Endothelial cell of umbilical vein (primary cell): ENCODE measurements around the gene PGF. TPM values are rescaled to one million over a fixed set of nuclear protein-coding genes. Genes with fewer than 3 reads are reported as not detected.
A peak's percentile ranks its signal among the peaks of the same experiment; 100 is the strongest.

Source experiments
- BruUV-seq: library from RNA; stranded (reverse); fragments of 400-500 nt; replicated peaks from 2 replicates; lab custom pipeline; 2021; lab: Mats Ljungman, UMichigan
- CTCF ChIA-PET: fragments of 300-600, 350-600 bp; sonication (Branson Sonifier 250); formaldehyde crosslinking; loops from one replicate; lab custom pipeline; 2021; ENCODE audit warnings: antibody characterized with exemption, inconsistent platforms; lab: Charles Lee
- POLR2A ChIA-PET: fragments of 300-600, 350-600 bp; sonication (Branson Sonifier 250); formaldehyde crosslinking; loops from one replicate; lab custom pipeline; 2021; ENCODE audit warnings: antibody characterized with exemption, inconsistent platforms; lab: Charles Lee
- DNase-seq: peaks from one replicate; pipeline ENCODE4 v3.0.0-alpha.2; 2011; ENCODE audit warnings: low read depth, low spot score
- FAIRE-seq: peaks from 2 replicates; lab custom pipeline; 2011; peaks lifted over from hg19 to GRCh38; lab: Jason Lieb, UNC
- H2AFZ ChIP-seq: 2 replicates; pipeline ENCODE4 v1.6.0; 2012; ENCODE audit warnings: low read depth, low read length, control low read depth, inconsistent platforms
- H3K27ac ChIP-seq: 2 replicates; pipeline ENCODE4 v1.5.1; 2011; ENCODE audit warnings: low read depth, mild to moderate bottlenecking, control low read depth, low read length, moderate library complexity; ENCODE audit not compliant: insufficient read depth
- H3K27me3 ChIP-seq, 2 experiments: 2 replicates each; pipeline versions ENCODE4 v1.6.0 to v1.6.1; 2011; ENCODE audit warnings: low read length in 2 of 2, mixed read lengths in 1 of 2; ENCODE audit not compliant: control insufficient read depth in 2 of 2, insufficient read depth in 2 of 2
- H3K36me3 ChIP-seq, 2 experiments: 2 replicates in 1 of 2; 3 replicates in 1 of 2; pipeline ENCODE4 v1.5.1; 2011; ENCODE audit warnings: low read length in 2 of 2, mild to moderate bottlenecking in 1 of 2, moderate library complexity in 1 of 2; ENCODE audit not compliant: control insufficient read depth in 2 of 2, insufficient read depth in 2 of 2; ENCODE audit errors: extremely low read depth in 1 of 2
- H3K4me1 ChIP-seq: 3 replicates; pipeline ENCODE4 v1.5.1; 2011; ENCODE audit warnings: mild to moderate bottlenecking, low read length; ENCODE audit not compliant: control insufficient read depth, insufficient read depth; ENCODE audit errors: extremely low read depth
- H3K4me2 ChIP-seq: 2 replicates; pipeline ENCODE4 v1.6.1; 2011; ENCODE audit warnings: low read length, control low read depth, mixed read lengths; ENCODE audit not compliant: insufficient read depth
- H3K4me3 ChIP-seq, 3 experiments: fragments of 200-600 bp in 1 of 3; sonication (generic), shearing (Covaris generic) in 1 of 3; replicated peaks in 1 of 3; 2 replicates each; pipeline ENCODE4 v1.5.1; 2011 to 2016; ENCODE audit warnings: control low read depth in 3 of 3, low read length in 3 of 3, mild to moderate bottlenecking in 2 of 3, inconsistent platforms in 1 of 3, low read depth in 1 of 3, moderate library complexity in 1 of 3; ENCODE audit not compliant: insufficient read depth in 1 of 3
- H3K79me2 ChIP-seq: 2 replicates; pipeline ENCODE4 v1.6.0; 2012; ENCODE audit warnings: low read length, inconsistent platforms; ENCODE audit not compliant: control insufficient read depth, insufficient read depth
- H3K9ac ChIP-seq: replicated peaks from 2 replicates; pipeline ENCODE3; 2011; ENCODE audit warnings: low read length, control low read depth; ENCODE audit not compliant: insufficient read depth; ENCODE audit errors: extremely low read depth
- H3K9me1 ChIP-seq: replicated peaks from 3 replicates; pipeline ENCODE4 v1.6.0; 2011; ENCODE audit warnings: mild to moderate bottlenecking, low read length; ENCODE audit not compliant: control insufficient read depth, insufficient read depth; ENCODE audit errors: extremely low read depth
- H3K9me3 ChIP-seq: replicated peaks from 2 replicates; pipeline ENCODE4 v1.5.1; 2012; ENCODE audit warnings: low read length, inconsistent platforms; ENCODE audit not compliant: control insufficient read depth, insufficient read depth
- H4K20me1 ChIP-seq: replicated peaks from 2 replicates; pipeline ENCODE3; 2011; ENCODE audit warnings: mild to moderate bottlenecking, low read length; ENCODE audit not compliant: control insufficient read depth, insufficient read depth; ENCODE audit errors: extremely low read depth
- CTCF ChIP-seq, 2 donors: IDR thresholded peaks; 1 replicate in 1 of 2; 2 replicates in 1 of 2; pipeline ENCODE4 v1.5.1; 2011; ENCODE audit warnings: low read length in 2 of 2, mild to moderate bottlenecking in 2 of 2, moderate library complexity in 2 of 2, control low read depth in 1 of 2, inconsistent platforms in 1 of 2, low read depth in 1 of 2; ENCODE audit not compliant: insufficient read depth in 1 of 2; ENCODE audit errors: extremely low read depth in 1 of 2
- EZH2 ChIP-seq: IDR thresholded peaks from 2 replicates; pipeline ENCODE4 v1.6.1; 2012; ENCODE audit warnings: borderline replicate concordance, low read depth, mild to moderate bottlenecking, moderate library complexity, low read length, inconsistent platforms; ENCODE audit not compliant: severe bottlenecking
- FOS ChIP-seq: IDR thresholded peaks from 2 replicates; pipeline ENCODE4 v1.6.1; 2011; ENCODE audit warnings: mild to moderate bottlenecking, low read length, moderate library complexity, borderline replicate concordance; ENCODE audit not compliant: insufficient read depth
- GATA2 ChIP-seq: IDR thresholded peaks from 2 replicates; pipeline ENCODE4 v1.7.0; 2011; ENCODE audit warnings: low read depth, mild to moderate bottlenecking, moderate library complexity, mixed read lengths, low read length; ENCODE audit not compliant: insufficient read length, insufficient read depth
- JUN ChIP-seq: IDR thresholded peaks from 2 replicates; pipeline ENCODE4 v1.6.1; 2011; ENCODE audit warnings: borderline replicate concordance, low read depth; ENCODE audit not compliant: insufficient read length, insufficient read depth
- MAX ChIP-seq: IDR thresholded peaks from 2 replicates; pipeline ENCODE4 v1.6.1; 2011; ENCODE audit not compliant: insufficient read depth, insufficient read length
- MYC ChIP-seq: IDR thresholded peaks from one replicate; pipeline ENCODE4 v1.6.1; 2011; ENCODE audit warnings: mild to moderate bottlenecking, low read depth, low read length
- POLR2A ChIP-seq: IDR thresholded peaks from 2 replicates; pipeline ENCODE4 v1.6.1; 2012; ENCODE audit warnings: low read depth, mild to moderate bottlenecking, control low read depth, low read length
- POLR2AphosphoS5 ChIP-seq: IDR thresholded peaks from 2 replicates; pipeline ENCODE4 v1.6.1; 2012; ENCODE audit warnings: low read depth, mild to moderate bottlenecking, control low read depth, low read length, moderate library complexity; ENCODE audit not compliant: insufficient read depth
- dilution Hi-C: fragments of 300-500 bp; cut with MboI; formaldehyde crosslinking; loops from one replicate; pipeline ENCODE4 v1.15.0; 2019; ENCODE audit warnings: low sequenced_read_pairs; ENCODE audit not compliant: extremely low pct_ligation_motif_present
- intact Hi-C: fragments of 100-400 bp; cut with micrococcal nuclease; formaldehyde crosslinking; loops from one replicate; pipeline ENCODE4 v1.10.0; 2022
- polyA plus RNA-seq, 4 experiments: library from polyadenylated mRNA; depleted of rRNA in 3 of 4; stranded (reverse) in 3 of 4; unstranded in 1 of 4; fragments of >200 nt; gene quantifications; 2 replicates each; pipeline versions ENCODE4 v1.2.1 to v1.2.3, GENCODE V29; 2011 to 2012; ENCODE audit warnings: missing spikeins in 1 of 4
- total RNA-seq: library from RNA; stranded (reverse); gene quantifications from 2 replicates; pipeline ENCODE4 v1.2.3, GENCODE V29; 2021

PGF gene
- total and polyA plus RNA-seq, 2 donors (not counting 3 experiments of a cell fraction or from before 2014, with no cell fraction given): 89.0 to 206 TPM

- ChIA-PET POLR2A (interaction anchor here (0.7 to 1.5 kb wide), 2 partner anchors 19 to 28 kb away, joined by 4 to 6 read pairs; partner anchors contain the start of genes EIF2B2 and PGF), CTCF (interaction anchor here (0.6 kb wide), 1 partner anchor 38 kb away, joined by 3 read pairs; no protein-coding TSS in a partner anchor)
- H4K20me1 ChIP-seq: no peaks in the 10 kb centered on the region
- H3K4me2 ChIP-seq: no peak overlapping the region
- DNase-seq: peak; percentile 82
- TF ChIP-seq FOS: peak; percentile 84
- TF ChIP-seq GATA2: no peak
- TF ChIP-seq MAX: no peak
- TF ChIP-seq MYC: no peak
- peak; percentile 91 for TF ChIP-seq JUN
- no peak for TF ChIP-seq CTCF (IDR thresholded peaks at IDR 0.05; ENCODE audit: extremely low read depth in 1 of 2, insufficient read depth in 1 of 2, low read depth in 1 of 2, low read length in 2 of 2)
- TF ChIP-seq POLR2A: peak; percentile 45
- TF ChIP-seq POLR2AphosphoS5: peak; percentile 59
- no peak for TF ChIP-seq EZH2
- H3K4me3 ChIP-seq: no peak overlapping the region
- no peaks in the 10 kb centered on the region for H3K9me1 ChIP-seq
- peak overlapping the region; percentile 98 for H3K27ac ChIP-seq
- H3K79me2 ChIP-seq: no peaks in the 10 kb centered on the region
- intact Hi-C loops: loop anchor here (1.0 kb wide), 1 partner anchor 28 kb away; the partner anchor contains the start of gene PGF
- dilution Hi-C loops: no loop called here
- H3K9ac ChIP-seq: peak overlapping the region; percentile 79
- peak; percentile 88 for FAIRE-seq
- H3K9me3 ChIP-seq: no peaks in the 10 kb centered on the region
- no TSS peak for BruUV-seq
- H3K4me1 ChIP-seq: peaks cover 64% of the 10 kb centered on the region
- H2AFZ ChIP-seq: no peak overlapping the region
- no peaks in the 10 kb centered on the region for H3K36me3 ChIP-seq
- no peaks in the 10 kb centered on the region for H3K27me3 ChIP-seq
Measured at GRCh38 chr14:74983343-74983742, 27.9 kb upstream of the PGF start.
